IMR-90 (cell line): ENCODE measurements around the gene ELFN2.

Experiments used
- BHLHE40 ChIP-seq: fragments of 150-350 bp; IDR thresholded peaks from 2 replicates; pipeline ENCODE4 v1.6.1; 2016; ENCODE audit warnings: mild to moderate bottlenecking, low read depth, low read length
- CEBPB ChIP-seq: IDR thresholded peaks from 2 replicates; pipeline ENCODE4 v1.6.1; 2012; ENCODE audit warnings: low read depth, low read length, improper control_type of control experiment
- CHD1 ChIP-seq: IDR thresholded peaks from 2 replicates; pipeline ENCODE4 v1.6.1; 2012; ENCODE audit warnings: low read depth, low read length, improper control_type of control experiment
- CTCF ChIP-seq: conservative IDR thresholded peaks from 2 replicates; pipeline ENCODE4 v1.5.1; 2012; ENCODE audit warnings: mild to moderate bottlenecking, low read depth, low read length, improper control_type of control experiment
- ELK1 ChIP-seq: fragments of 150-350 bp; IDR thresholded peaks from 2 replicates; pipeline ENCODE4 v1.6.1; 2016; ENCODE audit warnings: low read depth, mild to moderate bottlenecking, low read length, moderate library complexity, borderline replicate concordance
- MAFK ChIP-seq: IDR thresholded peaks from 2 replicates; pipeline ENCODE4 v1.6.1; 2012; ENCODE audit warnings: low read depth, low read length, improper control_type of control experiment
- NFE2L2 ChIP-seq: fragments of 150-350 bp; IDR thresholded peaks from 2 replicates; pipeline ENCODE4 v1.6.1; 2016; ENCODE audit warnings: low read depth, mild to moderate bottlenecking, low read length
- POLR2A ChIP-seq: IDR thresholded peaks from 2 replicates; pipeline ENCODE4 v1.6.1; 2012; ENCODE audit warnings: mild to moderate bottlenecking, low read depth, low read length
- RAD21 ChIP-seq: IDR thresholded peaks from 2 replicates; pipeline ENCODE4 v1.6.1; 2012; ENCODE audit warnings: low read length, improper control_type of control experiment
- RCOR1 ChIP-seq: IDR thresholded peaks from 2 replicates; pipeline ENCODE4 v1.6.1; 2012; ENCODE audit warnings: mild to moderate bottlenecking, low read length, improper control_type of control experiment; ENCODE audit not compliant: insufficient replicate concordance
- RFX5 ChIP-seq: IDR thresholded peaks from 2 replicates; pipeline ENCODE4 v1.8.0; 2012; ENCODE audit warnings: low read depth, mild to moderate bottlenecking, low read length, moderate library complexity
- TF ChIP-seq, protein P1 (sequence below): fragments of 150-350 bp; IDR thresholded peaks from 2 replicates; pipeline ENCODE4 v1.6.1; 2017; ENCODE audit warnings: mild to moderate bottlenecking, antibody characterized with exemption, low read length, low read depth

DNA sequence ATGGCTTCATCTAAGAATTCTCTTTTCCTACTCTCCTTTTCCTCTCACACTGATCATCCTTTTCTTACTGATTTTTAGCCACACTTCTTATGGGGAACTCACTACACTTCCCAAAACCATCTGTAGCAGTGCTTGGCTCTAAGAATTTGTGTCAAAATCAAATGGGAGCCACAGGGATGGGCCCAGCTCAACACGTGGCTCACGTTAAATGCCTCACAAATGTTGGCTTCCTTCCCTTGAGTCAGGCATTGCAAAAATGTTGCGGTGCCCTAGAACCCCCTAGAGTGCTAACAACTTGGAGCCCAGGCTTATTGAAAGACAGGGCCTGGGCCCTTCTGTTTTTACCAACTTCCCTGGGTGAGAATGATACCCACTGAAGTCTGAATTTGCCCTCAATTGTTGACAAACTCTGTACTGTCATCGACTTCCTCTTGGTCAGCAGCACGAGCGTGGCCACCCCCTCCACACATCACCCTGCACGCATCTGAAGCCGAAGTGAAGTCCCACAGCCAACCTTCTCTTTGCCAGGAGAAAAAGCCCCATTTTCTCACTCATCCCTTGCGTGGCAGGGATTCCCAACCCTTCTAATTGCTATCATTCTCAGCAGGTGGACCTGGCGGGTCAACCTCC, 69.7 kb downstream of the ELFN2 start:
- TF ChIP-seq CTCF = no peak
- no peak for TF ChIP-seq RCOR1
- TF ChIP-seq NFE2L2 = no peak
- TF ChIP-seq POLR2A = no peak
- no peak for TF ChIP-seq CEBPB
- TF ChIP-seq CHD1 = no peak
- TF ChIP-seq RAD21 = no peak
- TF ChIP-seq, protein P1, sequence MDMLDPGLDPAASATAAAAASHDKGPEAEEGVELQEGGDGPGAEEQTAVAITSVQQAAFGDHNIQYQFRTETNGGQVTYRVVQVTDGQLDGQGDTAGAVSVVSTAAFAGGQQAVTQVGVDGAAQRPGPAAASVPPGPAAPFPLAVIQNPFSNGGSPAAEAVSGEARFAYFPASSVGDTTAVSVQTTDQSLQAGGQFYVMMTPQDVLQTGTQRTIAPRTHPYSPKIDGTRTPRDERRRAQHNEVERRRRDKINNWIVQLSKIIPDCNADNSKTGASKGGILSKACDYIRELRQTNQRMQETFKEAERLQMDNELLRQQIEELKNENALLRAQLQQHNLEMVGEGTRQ = no peak
- TF ChIP-seq BHLHE40 = no peak
- no peak for TF ChIP-seq MAFK
- no peak for TF ChIP-seq ELK1
- no peak for TF ChIP-seq RFX5
